IMR-90 (cell line): ENCODE results near the gene ACAD10.

Experiments used
- BHLHE40 ChIP-seq: fragments of 150-350 bp; IDR thresholded peaks from 2 replicates; pipeline ENCODE4 v1.6.1; 2016; ENCODE audit warnings: mild to moderate bottlenecking, low read depth, low read length
- CEBPB ChIP-seq: IDR thresholded peaks from 2 replicates; pipeline ENCODE4 v1.6.1; 2012; ENCODE audit warnings: low read depth, low read length, improper control_type of control experiment
- MAZ ChIP-seq: IDR thresholded peaks from 2 replicates; pipeline ENCODE4 v1.6.1; 2012; ENCODE audit warnings: low read depth, mild to moderate bottlenecking, low read length, improper control_type of control experiment, moderate library complexity, borderline replicate concordance
- POLR2A ChIP-seq: IDR thresholded peaks from 2 replicates; pipeline ENCODE4 v1.6.1; 2012; ENCODE audit warnings: mild to moderate bottlenecking, low read depth, low read length
- RCOR1 ChIP-seq: IDR thresholded peaks from 2 replicates; pipeline ENCODE4 v1.6.1; 2012; ENCODE audit warnings: mild to moderate bottlenecking, low read length, improper control_type of control experiment; ENCODE audit not compliant: insufficient replicate concordance
- TF ChIP-seq, protein P1 (sequence below): conservative IDR thresholded peaks from 2 replicates; pipeline ENCODE4 v1.5.1; 2012; ENCODE audit warnings: mild to moderate bottlenecking, low read depth, low read length, improper control_type of control experiment
- TF ChIP-seq, protein P2 (sequence below): fragments of 150-350 bp; IDR thresholded peaks from 2 replicates; pipeline ENCODE4 v1.6.1; 2017; ENCODE audit warnings: mild to moderate bottlenecking, antibody characterized with exemption, low read length, low read depth
- TF ChIP-seq, protein P3 (sequence below): fragments of 150-350 bp; IDR thresholded peaks from 2 replicates; pipeline ENCODE4 v1.6.1; 2016; ENCODE audit warnings: low read depth, mild to moderate bottlenecking, low read length, moderate library complexity, borderline replicate concordance

DNA sequence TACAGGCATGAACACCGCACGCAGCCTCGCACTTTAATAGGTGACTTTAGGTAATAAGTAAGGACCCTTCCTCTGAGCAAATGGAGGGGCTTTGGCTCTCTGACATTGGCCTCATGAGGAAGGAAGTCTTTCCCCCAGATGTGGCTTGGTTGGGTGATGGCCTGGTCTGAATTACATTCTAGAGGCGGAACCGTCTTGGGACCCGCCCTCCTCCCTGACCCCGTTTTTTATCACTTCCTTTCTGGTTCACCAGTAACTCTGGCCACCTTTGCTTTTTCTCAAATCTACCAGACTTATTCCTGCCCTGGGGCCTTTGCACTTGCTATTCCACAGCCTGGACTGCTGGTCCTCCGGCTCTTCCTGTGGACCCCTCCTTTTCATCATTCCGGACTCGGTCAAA, 94.3 kb downstream of the ACAD10 start:
- no peak for TF ChIP-seq RCOR1
- TF ChIP-seq, protein P1, sequence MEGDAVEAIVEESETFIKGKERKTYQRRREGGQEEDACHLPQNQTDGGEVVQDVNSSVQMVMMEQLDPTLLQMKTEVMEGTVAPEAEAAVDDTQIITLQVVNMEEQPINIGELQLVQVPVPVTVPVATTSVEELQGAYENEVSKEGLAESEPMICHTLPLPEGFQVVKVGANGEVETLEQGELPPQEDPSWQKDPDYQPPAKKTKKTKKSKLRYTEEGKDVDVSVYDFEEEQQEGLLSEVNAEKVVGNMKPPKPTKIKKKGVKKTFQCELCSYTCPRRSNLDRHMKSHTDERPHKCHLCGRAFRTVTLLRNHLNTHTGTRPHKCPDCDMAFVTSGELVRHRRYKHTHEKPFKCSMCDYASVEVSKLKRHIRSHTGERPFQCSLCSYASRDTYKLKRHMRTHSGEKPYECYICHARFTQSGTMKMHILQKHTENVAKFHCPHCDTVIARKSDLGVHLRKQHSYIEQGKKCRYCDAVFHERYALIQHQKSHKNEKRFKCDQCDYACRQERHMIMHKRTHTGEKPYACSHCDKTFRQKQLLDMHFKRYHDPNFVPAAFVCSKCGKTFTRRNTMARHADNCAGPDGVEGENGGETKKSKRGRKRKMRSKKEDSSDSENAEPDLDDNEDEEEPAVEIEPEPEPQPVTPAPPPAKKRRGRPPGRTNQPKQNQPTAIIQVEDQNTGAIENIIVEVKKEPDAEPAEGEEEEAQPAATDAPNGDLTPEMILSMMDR = no peak
- TF ChIP-seq POLR2A = no peak
- TF ChIP-seq MAZ = no peak
- TF ChIP-seq, protein P2, sequence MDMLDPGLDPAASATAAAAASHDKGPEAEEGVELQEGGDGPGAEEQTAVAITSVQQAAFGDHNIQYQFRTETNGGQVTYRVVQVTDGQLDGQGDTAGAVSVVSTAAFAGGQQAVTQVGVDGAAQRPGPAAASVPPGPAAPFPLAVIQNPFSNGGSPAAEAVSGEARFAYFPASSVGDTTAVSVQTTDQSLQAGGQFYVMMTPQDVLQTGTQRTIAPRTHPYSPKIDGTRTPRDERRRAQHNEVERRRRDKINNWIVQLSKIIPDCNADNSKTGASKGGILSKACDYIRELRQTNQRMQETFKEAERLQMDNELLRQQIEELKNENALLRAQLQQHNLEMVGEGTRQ = no peak
- no peak for TF ChIP-seq CEBPB
- TF ChIP-seq, protein P3, sequence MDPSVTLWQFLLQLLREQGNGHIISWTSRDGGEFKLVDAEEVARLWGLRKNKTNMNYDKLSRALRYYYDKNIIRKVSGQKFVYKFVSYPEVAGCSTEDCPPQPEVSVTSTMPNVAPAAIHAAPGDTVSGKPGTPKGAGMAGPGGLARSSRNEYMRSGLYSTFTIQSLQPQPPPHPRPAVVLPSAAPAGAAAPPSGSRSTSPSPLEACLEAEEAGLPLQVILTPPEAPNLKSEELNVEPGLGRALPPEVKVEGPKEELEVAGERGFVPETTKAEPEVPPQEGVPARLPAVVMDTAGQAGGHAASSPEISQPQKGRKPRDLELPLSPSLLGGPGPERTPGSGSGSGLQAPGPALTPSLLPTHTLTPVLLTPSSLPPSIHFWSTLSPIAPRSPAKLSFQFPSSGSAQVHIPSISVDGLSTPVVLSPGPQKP = no peak
- no peak for TF ChIP-seq BHLHE40
